ENCODE measurements around the gene CYSRT1. TPM values are rescaled to one million over a fixed set of nuclear protein-coding genes. Genes with fewer than 3 reads are reported as not detected.
"Not testable (repeated sequence)": the region's sequence is repeated elsewhere in the genome, so short reads cannot be mapped to it uniquely, and the experiment has no call there.

Gene CYSRT1
- total RNA-seq, 2 experiments from 2014 or later, result 0.34 TPM; not detected in 1

DNA sequence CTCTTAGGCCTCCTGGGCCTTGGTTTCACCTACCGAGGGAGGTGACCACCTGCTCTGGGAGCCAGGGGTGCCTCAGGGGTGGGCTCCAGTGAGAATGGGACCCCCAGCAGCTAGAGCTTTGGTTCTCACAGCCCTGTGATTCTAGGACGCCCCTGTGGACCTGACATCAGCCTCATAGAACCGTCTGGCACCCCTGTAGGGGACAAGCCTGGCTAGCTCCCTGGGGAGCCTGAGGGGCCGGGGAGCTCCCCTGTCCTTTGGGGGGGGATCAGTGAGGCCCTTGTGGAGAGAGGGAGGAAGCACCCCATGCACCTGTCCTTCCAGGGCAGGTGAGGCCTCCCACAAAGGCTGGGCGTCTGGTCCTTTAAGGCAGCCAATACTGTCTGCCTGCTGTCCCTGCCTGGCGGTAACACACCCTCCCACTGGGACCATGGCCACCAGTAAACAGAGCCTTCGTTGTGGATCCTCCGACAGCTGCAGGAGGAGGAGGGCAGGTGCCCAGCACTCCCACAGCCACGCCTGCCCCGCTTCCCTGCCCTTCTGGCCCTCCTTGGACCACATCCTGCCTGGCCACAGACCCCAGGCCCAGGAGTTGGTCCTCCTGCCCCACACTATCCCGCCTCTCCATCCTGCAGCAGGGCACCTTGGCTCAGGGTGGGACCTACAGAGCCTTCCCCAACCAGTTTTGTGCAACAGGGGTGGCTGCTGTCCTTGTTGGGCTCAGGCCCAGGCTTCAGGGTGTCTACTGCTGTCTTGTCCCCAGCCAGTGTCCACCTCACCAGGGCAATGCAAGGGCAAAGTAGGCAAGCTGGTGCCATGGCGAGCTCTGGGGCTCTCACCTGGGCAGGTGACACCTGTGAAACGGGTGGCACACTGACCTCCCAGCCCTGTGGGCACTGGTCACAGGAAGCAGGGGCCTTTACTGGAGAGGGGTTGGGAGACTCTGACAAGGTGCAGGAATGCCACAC lies 13.1 kb downstream of the CYSRT1 start:
- no peak for DNase-seq
- ChIA-PET POLR2A (interaction anchor here (0.6 to 7.6 kb wide), 6 partner anchors 10 to 109 kb away, joined by 3 to 113 read pairs (median 4); partner anchors contain the start of genes NELFB and STPG3), CTCF (interaction anchor here (0.7 to 2.9 kb wide), 11 partner anchors 11 to 447 kb away, joined by 3 to 58 read pairs (median 11); partner anchors contain the start of genes CYSRT1, NELFB, RNF208 and RNF224)
- Mint-ChIP-seq H3K9me3 (no peaks in the 10 kb centered on the region), H3K4me3 (no peak overlapping the region), H3K27ac (no peak overlapping the region), H3K36me3 (ENCODE audit: low read depth) (peaks cover 18% of the 10 kb centered on the region), H3K27me3 (peaks cover 8% of the 10 kb centered on the region), H3K4me1 (ENCODE audit: low read depth) (peaks cover 25% of the 10 kb centered on the region)
- TF ChIP-seq, protein P1, sequence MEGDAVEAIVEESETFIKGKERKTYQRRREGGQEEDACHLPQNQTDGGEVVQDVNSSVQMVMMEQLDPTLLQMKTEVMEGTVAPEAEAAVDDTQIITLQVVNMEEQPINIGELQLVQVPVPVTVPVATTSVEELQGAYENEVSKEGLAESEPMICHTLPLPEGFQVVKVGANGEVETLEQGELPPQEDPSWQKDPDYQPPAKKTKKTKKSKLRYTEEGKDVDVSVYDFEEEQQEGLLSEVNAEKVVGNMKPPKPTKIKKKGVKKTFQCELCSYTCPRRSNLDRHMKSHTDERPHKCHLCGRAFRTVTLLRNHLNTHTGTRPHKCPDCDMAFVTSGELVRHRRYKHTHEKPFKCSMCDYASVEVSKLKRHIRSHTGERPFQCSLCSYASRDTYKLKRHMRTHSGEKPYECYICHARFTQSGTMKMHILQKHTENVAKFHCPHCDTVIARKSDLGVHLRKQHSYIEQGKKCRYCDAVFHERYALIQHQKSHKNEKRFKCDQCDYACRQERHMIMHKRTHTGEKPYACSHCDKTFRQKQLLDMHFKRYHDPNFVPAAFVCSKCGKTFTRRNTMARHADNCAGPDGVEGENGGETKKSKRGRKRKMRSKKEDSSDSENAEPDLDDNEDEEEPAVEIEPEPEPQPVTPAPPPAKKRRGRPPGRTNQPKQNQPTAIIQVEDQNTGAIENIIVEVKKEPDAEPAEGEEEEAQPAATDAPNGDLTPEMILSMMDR (IDR thresholded peaks at IDR 0.05), result no peak
- intact Hi-C loops (cut with micrococcal nuclease), result no loop called here
- no peak for ATAC-seq

- H3K27me3 Mint-ChIP-seq; intact Hi-C loops (cut with micrococcal nuclease); H3K9me3 Mint-ChIP-seq; H3K27ac Mint-ChIP-seq; ATAC-seq; DNase-seq: not testable (repeated sequence)
- Mint-ChIP-seq H3K4me3 (peak overlapping the region; percentile 88), H3K36me3 (ENCODE audit: low read depth) (peaks cover 27% of the 10 kb centered on the region), H3K4me1 (ENCODE audit: low read depth) (peaks cover 34% of the 10 kb centered on the region)
- ChIA-PET CTCF (interaction anchor here (0.8 to 3.1 kb wide), 7 partner anchors 12 to 51 kb away, joined by 3 to 11 read pairs (median 5); partner anchors contain the start of genes NELFB, RNF224 and SSNA1), POLR2A (interaction anchor here (0.6 to 7.6 kb wide), 18 partner anchors 10 to 342 kb away, joined by 3 to 113 read pairs (median 4); partner anchors contain the start of genes NELFB, RNF208, SLC34A3 and STPG3)
Measured at GRCh38 chr9:137239541-137240200, 14.7 kb downstream of the CYSRT1 start.

- ChIA-PET CTCF (interaction anchor here (0.9 to 3.1 kb wide), 9 partner anchors 12 to 170 kb away, joined by 3 to 11 read pairs (median 4); partner anchors contain the start of genes NELFB, RNF224, SAPCD2 and SSNA1), POLR2A (interaction anchor here (0.6 to 7.6 kb wide), 27 partner anchors 9 to 343 kb away, joined by 3 to 113 read pairs (median 4); partner anchors contain the start of genes CYSRT1, NELFB, RNF208 and SLC34A3)
- Mint-ChIP-seq H3K4me1 (ENCODE audit: low read depth) (peaks cover 34% of the 10 kb centered on the region), H3K27me3 (peaks cover under 1% of the 10 kb centered on the region), H3K9me3 (no peaks in the 10 kb centered on the region), H3K27ac (no peak overlapping the region), H3K36me3 (ENCODE audit: low read depth) (peaks cover 27% of the 10 kb centered on the region), H3K4me3 (peak overlapping the region; percentile 88)
- DNase-seq (peak; percentile 71), ATAC-seq (peak; percentile 23)
- TF ChIP-seq, protein P1 (IDR thresholded peaks at IDR 0.05), result no peak
- intact Hi-C loops (cut with micrococcal nuclease), result no loop called here
Measured at GRCh38 chr9:137240318-137240840, 15.4 kb downstream of the CYSRT1 start.

GRCh38 chr9:137240841-137241489 lies 16.0 kb downstream of the CYSRT1 start, which contains the start of gene TUBB4B:
Gene TUBB4B (plus strand): TSS chr9:137241287. CDS start chr9:137241361, 74 bp downstream.
- ATAC-seq, result peak; percentile 82
- Mint-ChIP-seq H3K4me3 (peak within 1 kb of the TSS; percentile 88), H3K9me3 (no peaks in the 10 kb centered on the region), H3K27ac (peak within 1 kb of the TSS; percentile 91), H3K36me3 (ENCODE audit: low read depth) (peaks cover 27% of the 10 kb centered on the region), H3K4me1 (ENCODE audit: low read depth) (peaks cover 34% of the 10 kb centered on the region), H3K27me3 (no peaks in the 10 kb centered on the region)
- ChIA-PET CTCF (interaction anchor here (0.9 to 3.1 kb wide), 9 partner anchors 13 to 171 kb away, joined by 3 to 11 read pairs (median 4); partner anchors contain the start of genes NELFB, RNF224, SAPCD2 and SSNA1), POLR2A (interaction anchor here (0.6 to 7.6 kb wide), 26 partner anchors 9 to 252 kb away, joined by 3 to 113 read pairs (median 4); partner anchors contain the start of genes CYSRT1, NDOR1, NELFB and RNF208)
- peak; percentile 99 for DNase-seq
- TF ChIP-seq, protein P1 (IDR thresholded peaks at IDR 0.05), result no peak
- intact Hi-C loops (cut with micrococcal nuclease), result no loop called here
